Keratinocyte (primary cell): ENCODE measurements around the gene CHPT1. TPM values are rescaled to one million over a fixed set of nuclear protein-coding genes. Genes with fewer than 3 reads are reported as not detected.

ENCODE experiments used
- DNase-seq: peaks from one replicate; pipeline ENCODE4 v3.0.0-alpha.2; 2011; ENCODE audit warnings: low read depth, missing footprints, low spot score
- FAIRE-seq: peaks from 2 replicates; lab custom pipeline; 2011; peaks lifted over from hg19 to GRCh38; lab: Jason Lieb, UNC
- H2AFZ ChIP-seq: 2 replicates; pipeline ENCODE4 v1.6.0; 2012; ENCODE audit warnings: low read length, control low read depth, inconsistent platforms; ENCODE audit not compliant: control insufficient read depth
- H3K27ac ChIP-seq: 2 replicates; pipeline ENCODE4 v1.5.1; 2011; ENCODE audit warnings: low read length; ENCODE audit not compliant: control insufficient read depth, insufficient read depth
- H3K27me3 ChIP-seq: 3 replicates; pipeline ENCODE4 v1.6.0; 2011; ENCODE audit warnings: low read length; ENCODE audit not compliant: control insufficient read depth, insufficient read depth; ENCODE audit errors: extremely low read depth
- H3K36me3 ChIP-seq, 2 experiments: 2 replicates in 1 of 2; 3 replicates in 1 of 2; pipeline ENCODE4 v1.5.1; 2011; ENCODE audit warnings: low read length in 2 of 2, mild to moderate bottlenecking in 1 of 2; ENCODE audit not compliant: control insufficient read depth in 2 of 2, insufficient read depth in 2 of 2; ENCODE audit errors: extremely low read depth in 1 of 2
- H3K4me1 ChIP-seq: 3 replicates; pipeline ENCODE4 v1.5.1; 2011; ENCODE audit warnings: low read length; ENCODE audit not compliant: control insufficient read depth, insufficient read depth; ENCODE audit errors: extremely low read depth
- H3K4me2 ChIP-seq: 3 replicates; pipeline ENCODE4 v1.6.0; 2011; ENCODE audit warnings: low read depth, low read length; ENCODE audit not compliant: control insufficient read depth, insufficient read depth; ENCODE audit errors: extremely low read depth
- H3K4me3 ChIP-seq, 3 experiments: fragments of 200-600 bp in 1 of 3; sonication (generic) in 1 of 3; 2 replicates in 2 of 3; 3 replicates in 1 of 3; pipeline ENCODE4 v1.5.1; 2011 to 2016; ENCODE audit warnings: low read length in 3 of 3, mild to moderate bottlenecking in 3 of 3, control low read depth in 2 of 3, inconsistent platforms in 1 of 3, low read depth in 1 of 3, mixed read lengths in 1 of 3, mixed run types in 1 of 3, moderate library complexity in 1 of 3; ENCODE audit not compliant: control insufficient read depth in 2 of 3, insufficient read depth in 2 of 3; ENCODE audit errors: extremely low read depth in 1 of 3
- H3K79me2 ChIP-seq: 2 replicates; pipeline ENCODE4 v1.6.0; 2012; ENCODE audit warnings: low read length; ENCODE audit not compliant: control insufficient read depth, insufficient read depth
- H3K9ac ChIP-seq: 3 replicates; pipeline ENCODE4 v1.6.0; 2011; ENCODE audit warnings: low read length; ENCODE audit not compliant: control insufficient read depth, insufficient read depth; ENCODE audit errors: extremely low read depth
- H3K9me1 ChIP-seq: 3 replicates; pipeline ENCODE4 v1.6.0; 2011; ENCODE audit warnings: low read length; ENCODE audit not compliant: control insufficient read depth, insufficient read depth; ENCODE audit errors: extremely low read depth
- H3K9me3 ChIP-seq: 2 replicates; pipeline ENCODE4 v1.5.1; 2012; ENCODE audit warnings: low read depth, low read length; ENCODE audit not compliant: control insufficient read depth
- H4K20me1 ChIP-seq: 3 replicates; pipeline ENCODE4 v1.6.0; 2011; ENCODE audit warnings: low read length; ENCODE audit not compliant: control insufficient read depth, insufficient read depth; ENCODE audit errors: extremely low read depth
- EZH2 ChIP-seq: IDR thresholded peaks from one replicate; pipeline ENCODE4 v1.6.1; 2012; ENCODE audit warnings: inconsistent platforms, mild to moderate bottlenecking, low read length, moderate library complexity
- dilution Hi-C: fragments of 300-500 bp; cut with MboI; formaldehyde crosslinking; loops from one replicate; pipeline ENCODE4 v1.7.0; 2020; ENCODE audit warnings: low sequenced_read_pairs; ENCODE audit not compliant: extremely low pct_ligation_motif_present
- polyA plus RNA-seq, 5 experiments: library from polyadenylated mRNA; depleted of rRNA in 3 of 5; stranded (reverse) in 3 of 5; stranded (forward) in 1 of 5; unstranded in 1 of 5; fragments of >200 nt; gene quantifications; 1 replicate in 1 of 5; 2 replicates in 3 of 5; 3 replicates in 1 of 5; pipeline versions ENCODE4 v1.2.1 to v1.2.3, GENCODE V29; 2011 to 2012; ENCODE audit warnings: missing spikeins in 2 of 5, low read depth in 1 of 5, low replicate concordance in 1 of 5
- TF ChIP-seq, protein P1 (sequence below), 3 experiments: IDR thresholded peaks in 1 of 3; conservative IDR thresholded peaks in 1 of 3; optimal IDR thresholded peaks in 1 of 3; 2 replicates in 2 of 3; 3 replicates in 1 of 3; pipeline versions ENCODE3 to v1.5.1; 2011; ENCODE audit warnings: low read length in 3 of 3, mild to moderate bottlenecking in 3 of 3, moderate library complexity in 2 of 3, control low read depth in 1 of 3, inconsistent platforms in 1 of 3; ENCODE audit not compliant: insufficient read depth in 2 of 3; ENCODE audit errors: extremely low read depth in 1 of 3

The CHPT1 gene
- polyA plus RNA-seq, 1 donor (not counting 4 experiments of a cell fraction or from before 2014, with no cell fraction given), result 12.7 TPM

DNA sequence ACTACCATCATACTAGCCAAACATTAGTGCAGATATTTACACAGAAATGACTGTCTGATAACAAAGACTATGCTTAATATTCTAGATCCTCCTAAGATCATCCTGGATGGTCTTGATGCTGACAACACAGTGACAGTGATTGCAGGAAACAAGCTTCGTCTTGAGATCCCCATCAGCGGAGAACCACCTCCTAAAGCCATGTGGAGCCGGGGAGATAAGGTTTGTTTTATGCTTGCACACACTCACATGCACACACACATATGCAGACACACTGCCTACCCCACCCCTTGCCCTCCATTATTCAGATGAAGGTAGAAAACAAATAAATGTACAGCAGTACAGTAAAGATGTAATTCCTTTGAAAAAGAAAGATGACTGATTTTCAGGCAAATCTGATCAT is 44.4 kb upstream of the CHPT1 start:
- Histone ChIP-seq H4K20me1 (no peaks in the 10 kb centered on the region), H3K27me3 (no peaks in the 10 kb centered on the region), H3K9me3 (no peaks in the 10 kb centered on the region), H3K79me2 (no peaks in the 10 kb centered on the region), H3K4me3 (no peak overlapping the region), H3K4me2 (no peak overlapping the region), H3K27ac (no peak overlapping the region), H3K36me3 (no peaks in the 10 kb centered on the region), H3K9ac (no peak overlapping the region), H3K9me1 (no peaks in the 10 kb centered on the region), H2AFZ (no peak overlapping the region), H3K4me1 (no peaks in the 10 kb centered on the region)
- TF ChIP-seq EZH2, result no peak
- TF ChIP-seq, protein P1, sequence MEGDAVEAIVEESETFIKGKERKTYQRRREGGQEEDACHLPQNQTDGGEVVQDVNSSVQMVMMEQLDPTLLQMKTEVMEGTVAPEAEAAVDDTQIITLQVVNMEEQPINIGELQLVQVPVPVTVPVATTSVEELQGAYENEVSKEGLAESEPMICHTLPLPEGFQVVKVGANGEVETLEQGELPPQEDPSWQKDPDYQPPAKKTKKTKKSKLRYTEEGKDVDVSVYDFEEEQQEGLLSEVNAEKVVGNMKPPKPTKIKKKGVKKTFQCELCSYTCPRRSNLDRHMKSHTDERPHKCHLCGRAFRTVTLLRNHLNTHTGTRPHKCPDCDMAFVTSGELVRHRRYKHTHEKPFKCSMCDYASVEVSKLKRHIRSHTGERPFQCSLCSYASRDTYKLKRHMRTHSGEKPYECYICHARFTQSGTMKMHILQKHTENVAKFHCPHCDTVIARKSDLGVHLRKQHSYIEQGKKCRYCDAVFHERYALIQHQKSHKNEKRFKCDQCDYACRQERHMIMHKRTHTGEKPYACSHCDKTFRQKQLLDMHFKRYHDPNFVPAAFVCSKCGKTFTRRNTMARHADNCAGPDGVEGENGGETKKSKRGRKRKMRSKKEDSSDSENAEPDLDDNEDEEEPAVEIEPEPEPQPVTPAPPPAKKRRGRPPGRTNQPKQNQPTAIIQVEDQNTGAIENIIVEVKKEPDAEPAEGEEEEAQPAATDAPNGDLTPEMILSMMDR (optimal IDR thresholded peaks at IDR 0.05 in 1 of 3, IDR thresholded peaks at IDR 0.05 in 1 of 3, conservative IDR thresholded peaks at IDR 0.05 in 1 of 3; ENCODE audit: extremely low read depth in 1 of 3, insufficient read depth in 2 of 3, low read length in 3 of 3), result no peak
- dilution Hi-C loops, result no loop called here
- FAIRE-seq (no peak), DNase-seq (no peak)

GRCh38 chr12:101653503-101653902 is 43.9 kb upstream of the CHPT1 start:
- no peaks in the 10 kb centered on the region for H4K20me1 ChIP-seq
- H3K36me3 ChIP-seq, result no peaks in the 10 kb centered on the region
- H2AFZ ChIP-seq, result no peak overlapping the region
- H3K4me1 ChIP-seq, result no peaks in the 10 kb centered on the region
- TF ChIP-seq, protein P1 (optimal IDR thresholded peaks at IDR 0.05 in 1 of 3, IDR thresholded peaks at IDR 0.05 in 1 of 3, conservative IDR thresholded peaks at IDR 0.05 in 1 of 3; ENCODE audit: extremely low read depth in 1 of 3, insufficient read depth in 2 of 3, low read length in 3 of 3), result no peak
- TF ChIP-seq EZH2, result no peak
- H3K9me1 ChIP-seq, result no peaks in the 10 kb centered on the region
- H3K9ac ChIP-seq, result no peak overlapping the region
- H3K27me3 ChIP-seq, result no peaks in the 10 kb centered on the region
- H3K9me3 ChIP-seq, result no peaks in the 10 kb centered on the region
- H3K27ac ChIP-seq, result no peak overlapping the region
- no peak for FAIRE-seq
- DNase-seq, result no peak
- no peak overlapping the region for H3K4me2 ChIP-seq
- H3K79me2 ChIP-seq, result no peaks in the 10 kb centered on the region
- dilution Hi-C loops, result no loop called here
- no peak overlapping the region for H3K4me3 ChIP-seq
